ENCODE data around the gene MNT. TPM values are rescaled to one million over a fixed set of nuclear protein-coding genes. Genes with fewer than 3 reads are reported as not detected.

The MNT gene
- polyA plus RNA-seq, 1 donor from 2014 or later, result 6.1 TPM

GRCh38 chr17:2385240-2386210 lies 15.3 kb downstream of the MNT start:
- Histone ChIP-seq H3K4me3 (ENCODE audit: low read length) (no peak overlapping the region), H3K36me3 (ENCODE audit: insufficient read depth, low read length) (no peaks in the 10 kb centered on the region)

More at GRCh38 chr17:2385240-2386210, 15.3 kb downstream of the MNT start:
- H3K9ac ChIP-seq (ENCODE audit: low read length), result no peak overlapping the region
- H3K4me2 ChIP-seq (ENCODE audit: low read length), result no peak overlapping the region
- no peaks in the 10 kb centered on the region for H3K27me3 ChIP-seq (ENCODE audit: insufficient read depth, low read depth, low read length)
- H3K9me3 ChIP-seq (ENCODE audit: low read length), result no peaks in the 10 kb centered on the region
- H2AFZ ChIP-seq (ENCODE audit: low read depth, low read length), result no peak overlapping the region
- H3K27ac ChIP-seq (ENCODE audit: low read length), result no peak overlapping the region
- peaks cover 4% of the 10 kb centered on the region for H4K20me1 ChIP-seq (ENCODE audit: insufficient read depth)
- TF ChIP-seq RAD21 (conservative IDR thresholded peaks at IDR 0.05) (no peak), POLR2AphosphoS5 (IDR thresholded peaks at IDR 0.05) (no peak), SMC3 (conservative IDR thresholded peaks at IDR 0.05; ENCODE audit: poor library complexity) (no peak), REST (IDR thresholded peaks at IDR 0.05; ENCODE audit: borderline replicate concordance) (no peak), EP300 (conservative IDR thresholded peaks at IDR 0.05; ENCODE audit: poor library complexity, severe bottlenecking) (no peak), CTCF (IDR thresholded peaks at IDR 0.05; ENCODE audit: poor library complexity, severe bottlenecking) (no peak), MXI1 (conservative IDR thresholded peaks at IDR 0.05; ENCODE audit: poor library complexity, severe bottlenecking) (no peak), TAF1 (IDR thresholded peaks at IDR 0.05; ENCODE audit: low read depth) (no peak), EZH2 (IDR thresholded peaks at IDR 0.05; ENCODE audit: borderline replicate concordance, insufficient read depth, low read length, poor library complexity, severe bottlenecking) (no peak)
- no peaks in the 10 kb centered on the region for H3F3A ChIP-seq (ENCODE audit: insufficient read depth, low read length, poor library complexity, severe bottlenecking)
- no peaks in the 10 kb centered on the region for H3K9me2 ChIP-seq (ENCODE audit: insufficient read depth, low read length)
- peaks cover 7% of the 10 kb centered on the region for H3K79me2 ChIP-seq (replicated peaks; ENCODE audit: insufficient read depth, low read length)

Data from neural cell (in vitro differentiated cells).